ENCODE measurements around the gene KCNJ12.
"Not testable (repeated sequence)": the region's sequence is repeated elsewhere in the genome, so short reads cannot be mapped to it uniquely, and the experiment has no call there.

KCNJ12 gene

DNA sequence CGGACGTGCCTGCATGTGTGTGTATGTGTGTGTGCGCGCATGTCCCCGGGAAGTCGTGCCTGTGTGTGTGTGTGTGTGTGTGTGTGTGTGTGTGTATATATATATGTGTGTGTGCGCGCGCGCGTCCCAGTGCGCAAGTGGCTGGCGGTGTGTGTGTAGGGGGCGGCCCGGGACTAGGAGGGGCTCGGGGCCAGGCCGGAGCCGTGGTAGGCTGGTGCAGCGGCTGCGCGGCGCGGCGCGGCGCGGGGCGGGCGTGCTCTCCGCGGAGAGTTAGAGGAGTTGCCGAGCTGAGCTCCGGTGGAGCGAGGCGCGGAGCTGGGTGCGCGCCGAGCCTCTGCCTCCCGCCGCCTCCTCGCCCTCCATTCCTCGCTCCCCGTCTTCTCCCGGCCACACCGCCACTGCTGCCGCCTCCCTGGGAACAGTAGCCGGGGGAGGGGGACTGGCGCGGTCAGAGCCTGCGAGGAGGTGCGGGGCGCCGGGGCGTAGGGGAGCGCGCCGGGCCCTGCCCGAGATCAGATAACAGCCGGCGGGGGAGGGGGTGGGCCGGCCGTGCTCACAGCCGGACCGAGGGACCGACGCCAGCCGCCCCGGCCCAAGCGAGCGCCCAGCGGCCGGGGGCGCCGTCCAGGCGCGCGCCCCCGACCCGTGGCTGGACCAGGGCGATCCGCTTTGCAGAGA, at the start of gene KCNJ12:
KCNJ12 (plus strand) TSS at position 277 of the 678 bp plus-strand sequence. CDS start 38,986 bp downstream, outside the sequence.
- no peak for DNase-seq

DNA sequence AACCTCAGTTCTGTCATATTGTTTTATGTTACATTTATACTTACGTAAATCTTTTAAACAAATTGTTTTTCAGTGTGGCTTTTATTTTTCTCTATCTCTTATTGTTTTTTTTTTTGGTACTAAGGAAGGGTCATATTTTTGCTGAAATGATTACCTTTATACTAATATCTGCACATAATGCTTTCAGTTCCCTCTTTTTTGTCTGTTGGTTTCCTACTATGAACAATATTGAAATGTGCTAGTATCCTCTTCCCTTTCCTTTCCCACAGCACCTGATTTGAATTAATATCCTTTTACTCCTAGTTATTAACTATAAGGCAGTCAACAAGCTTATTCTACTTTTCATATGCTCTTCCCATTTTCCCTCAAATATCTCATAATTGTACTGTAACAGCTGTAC, 48.2 kb upstream of the KCNJ12 start:
- DNase-seq, result not testable (repeated sequence)

- DNase-seq, result not testable (repeated sequence)
Observed at GRCh38 chr17:21328778-21329177, 47.4 kb upstream of the KCNJ12 start.

GRCh38 chr17:21330436-21331160, 45.6 kb upstream of the KCNJ12 start:
- DNase-seq, result no peak

DNA sequence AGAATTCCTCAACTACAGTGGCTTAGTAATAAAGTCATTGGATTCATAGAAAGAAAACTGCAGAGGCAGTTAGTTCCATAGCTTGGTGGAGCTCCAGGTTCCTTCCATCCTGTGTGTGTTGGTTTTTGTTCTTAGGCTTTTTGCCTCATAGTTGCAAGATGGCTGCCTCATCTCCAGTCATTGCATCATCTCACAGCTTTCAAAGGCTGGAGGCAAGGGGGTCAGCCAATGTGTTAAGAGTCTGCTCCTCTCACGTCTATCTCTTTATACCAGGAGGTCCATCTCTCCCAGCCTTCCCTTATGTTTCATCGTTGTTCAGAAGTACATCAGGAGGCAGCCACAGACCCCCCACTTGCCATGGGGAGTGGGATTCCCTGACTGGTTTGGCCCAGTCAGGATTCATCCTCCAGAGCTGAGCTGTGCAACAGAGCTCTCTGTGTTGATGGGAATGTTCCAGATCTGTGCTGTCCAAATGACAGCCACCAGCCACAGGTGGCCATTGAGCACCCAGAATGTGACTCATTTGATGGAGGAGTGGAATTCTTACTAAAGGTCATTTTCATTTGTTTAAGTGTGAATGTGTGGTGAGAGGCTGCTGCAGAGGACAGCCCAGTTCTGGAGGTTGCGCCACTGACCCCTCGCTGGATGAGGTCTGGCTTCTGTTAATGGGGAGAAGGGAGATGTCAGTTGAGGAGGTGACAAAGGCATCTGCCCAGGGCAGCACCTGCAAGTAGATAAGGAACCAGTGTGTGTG, 39.4 kb upstream of the KCNJ12 start:
- DNase-seq, result not testable (repeated sequence)

GRCh38 chr17:21337981-21338625, 38.1 kb upstream of the KCNJ12 start:
- DNase-seq, result not testable (repeated sequence)

DNA sequence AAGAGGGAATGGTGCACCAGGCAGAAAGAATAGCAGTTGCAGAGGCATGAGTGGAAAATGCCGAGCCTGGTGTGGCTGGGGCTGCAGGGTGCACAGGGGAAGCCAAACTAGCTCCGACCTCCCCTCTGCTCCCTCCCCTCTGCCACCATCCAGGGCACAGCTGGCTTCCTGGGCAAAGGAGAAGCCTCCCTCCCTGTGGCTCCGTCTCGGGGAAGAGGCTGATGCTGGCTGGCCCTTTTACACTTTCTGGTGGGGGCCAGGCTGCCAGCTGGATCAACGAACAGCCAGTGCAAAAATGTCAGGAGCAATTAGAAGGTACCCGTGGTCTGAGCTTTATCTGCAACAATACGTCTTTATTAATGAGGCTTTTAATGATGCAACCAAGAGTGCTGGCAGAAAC, 37.1 kb upstream of the KCNJ12 start:
- DNase-seq, result no peak

- not testable (repeated sequence) for DNase-seq
Observed at GRCh38 chr17:21339571-21339970, 36.6 kb upstream of the KCNJ12 start.

DNA sequence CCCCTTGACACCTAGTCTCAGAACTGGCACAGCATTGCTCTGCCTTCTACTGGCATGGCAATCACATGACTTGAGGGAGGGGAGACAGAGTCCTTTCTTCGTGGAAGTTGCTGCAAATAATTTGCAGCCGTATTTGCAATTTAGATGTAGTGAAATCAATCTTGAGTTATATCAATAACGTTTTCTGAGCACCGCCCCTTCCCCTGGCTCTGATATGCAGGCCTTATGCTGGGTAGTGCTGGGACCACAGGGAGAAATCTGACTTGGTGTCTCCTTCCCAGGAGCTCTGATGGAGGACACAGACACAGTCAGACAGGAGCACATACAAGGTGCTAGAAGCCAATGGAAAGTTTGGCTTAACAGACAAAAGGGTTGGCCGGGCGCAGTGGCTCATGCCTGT, 35.8 kb upstream of the KCNJ12 start:
- not testable (repeated sequence) for DNase-seq

DNA sequence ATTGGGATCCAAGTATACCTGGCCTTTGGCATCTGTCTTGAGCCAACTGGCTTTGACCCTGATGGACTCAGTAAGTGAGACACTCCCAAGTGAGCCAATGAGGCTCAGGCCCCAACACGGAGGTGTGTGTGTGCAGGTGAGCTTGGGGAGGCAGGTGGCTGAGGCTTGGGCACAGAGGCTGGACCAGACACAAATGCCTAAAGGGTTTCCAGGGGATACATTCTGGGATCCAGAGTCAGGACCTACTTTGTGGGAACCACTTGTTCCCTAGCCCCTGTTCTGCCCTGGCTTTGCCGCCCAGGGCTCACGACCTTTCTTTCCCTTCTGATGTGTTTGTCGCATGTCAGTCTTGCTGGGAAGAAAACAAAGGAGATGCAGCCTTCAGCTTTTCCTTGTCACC, 34.9 kb upstream of the KCNJ12 start:
- DNase-seq, result not testable (repeated sequence)

DNA sequence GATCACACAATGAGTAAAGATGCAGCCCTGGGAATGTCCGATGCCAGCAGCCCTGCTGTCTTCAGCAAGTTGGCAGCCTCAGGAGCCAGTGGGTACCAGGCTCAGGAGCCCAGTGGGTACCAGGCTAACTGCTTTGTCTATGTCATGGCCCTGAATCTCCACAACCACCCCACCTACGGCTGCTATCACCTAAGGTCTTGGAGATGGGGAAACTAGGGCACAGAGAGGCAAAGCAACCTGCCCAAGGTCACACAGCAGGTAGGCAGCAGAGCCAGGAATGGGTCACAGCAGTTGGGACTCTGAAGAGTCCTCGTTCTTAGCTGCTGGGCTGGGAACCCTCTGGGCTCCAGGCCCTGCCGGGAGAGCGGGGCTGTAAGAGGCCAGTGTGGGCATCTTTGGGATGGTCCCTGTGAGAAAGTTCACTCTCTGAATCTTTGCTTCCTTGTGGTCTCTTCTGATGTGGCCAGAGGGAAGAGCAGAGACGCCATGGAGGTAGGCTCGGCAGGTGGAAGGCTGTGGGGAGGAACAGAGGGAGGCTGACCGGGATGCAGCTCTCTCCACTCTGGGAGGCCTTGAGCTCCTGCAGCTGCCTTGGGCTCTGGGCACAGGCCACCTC, 34.1 kb upstream of the KCNJ12 start:
- DNase-seq, result not testable (repeated sequence)

- DNase-seq, result not testable (repeated sequence)
Observed at GRCh38 chr17:21343061-21343949, 32.9 kb upstream of the KCNJ12 start.

DNA sequence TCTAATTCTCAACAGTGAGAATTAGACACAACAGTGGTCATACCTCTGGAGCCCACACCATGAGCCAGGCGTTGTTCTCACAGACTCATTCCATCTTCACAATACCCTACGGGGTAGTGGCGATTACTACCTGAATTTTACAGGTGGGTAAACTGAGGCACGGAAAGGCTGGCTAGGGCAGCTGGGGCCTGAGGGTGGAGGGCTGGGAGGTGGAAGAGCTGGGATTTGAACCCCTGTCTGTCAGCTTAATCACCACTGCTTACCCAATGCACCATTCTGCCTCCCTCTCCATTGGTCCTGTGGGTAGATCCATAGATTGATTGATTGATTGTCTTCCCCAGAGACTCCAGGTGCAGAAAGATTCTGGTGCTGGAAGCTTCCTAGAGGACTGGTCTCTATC, 31.4 kb upstream of the KCNJ12 start:
- DNase-seq, result not testable (repeated sequence)

- no peak for DNase-seq
Observed at GRCh38 chr17:21345236-21345635, 30.9 kb upstream of the KCNJ12 start.

- DNase-seq, result not testable (repeated sequence)
Observed at GRCh38 chr17:21346107-21346506, 30.1 kb upstream of the KCNJ12 start.

- not testable (repeated sequence) for DNase-seq
Observed at GRCh38 chr17:21346651-21347250, 29.4 kb upstream of the KCNJ12 start.

- not testable (repeated sequence) for DNase-seq
Observed at GRCh38 chr17:21347660-21348059, 28.5 kb upstream of the KCNJ12 start.

- DNase-seq, result not testable (repeated sequence)
Observed at GRCh38 chr17:21348081-21348925, 27.9 kb upstream of the KCNJ12 start.

DNA sequence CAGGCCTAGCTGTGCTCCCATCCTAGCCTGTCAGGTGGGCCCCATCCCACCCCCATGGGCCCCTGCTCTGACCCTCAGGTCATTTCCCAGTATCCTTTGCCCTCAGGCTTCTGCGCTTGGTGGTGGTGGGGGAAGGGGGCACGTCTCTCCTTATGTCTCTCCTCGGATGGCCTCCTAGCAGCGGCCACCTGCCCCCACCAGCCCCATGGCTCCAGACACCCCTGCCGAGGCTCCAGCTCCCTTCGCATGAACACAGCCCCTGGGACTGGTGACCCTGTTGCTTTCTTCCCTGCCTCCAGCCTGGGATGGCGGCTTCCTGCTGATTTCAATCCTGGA, 27.3 kb upstream of the KCNJ12 start:
- not testable (repeated sequence) for DNase-seq
